Erythroblast (primary cell): ENCODE measurements around the gene OSBPL10.
"Not testable (repeated sequence)": the region's sequence is repeated elsewhere in the genome, so short reads cannot be mapped to it uniquely, and the experiment has no call there.

Experiments used
- DNase-seq, 2 experiments: peaks; one replicate each; lab custom pipeline; 2025; lab: John Stamatoyannopoulos, UW
- GATA1 ChIP-seq: IDR thresholded peaks from 2 replicates; pipeline ENCODE4 v1.6.1; 2011; ENCODE audit warnings: low read depth, mild to moderate bottlenecking, control low read depth, low read length, moderate library complexity
- POLR2A ChIP-seq: IDR thresholded peaks from 2 replicates; pipeline ENCODE4 v1.6.1; 2011; ENCODE audit warnings: mild to moderate bottlenecking, low read length

OSBPL10 gene

DNA sequence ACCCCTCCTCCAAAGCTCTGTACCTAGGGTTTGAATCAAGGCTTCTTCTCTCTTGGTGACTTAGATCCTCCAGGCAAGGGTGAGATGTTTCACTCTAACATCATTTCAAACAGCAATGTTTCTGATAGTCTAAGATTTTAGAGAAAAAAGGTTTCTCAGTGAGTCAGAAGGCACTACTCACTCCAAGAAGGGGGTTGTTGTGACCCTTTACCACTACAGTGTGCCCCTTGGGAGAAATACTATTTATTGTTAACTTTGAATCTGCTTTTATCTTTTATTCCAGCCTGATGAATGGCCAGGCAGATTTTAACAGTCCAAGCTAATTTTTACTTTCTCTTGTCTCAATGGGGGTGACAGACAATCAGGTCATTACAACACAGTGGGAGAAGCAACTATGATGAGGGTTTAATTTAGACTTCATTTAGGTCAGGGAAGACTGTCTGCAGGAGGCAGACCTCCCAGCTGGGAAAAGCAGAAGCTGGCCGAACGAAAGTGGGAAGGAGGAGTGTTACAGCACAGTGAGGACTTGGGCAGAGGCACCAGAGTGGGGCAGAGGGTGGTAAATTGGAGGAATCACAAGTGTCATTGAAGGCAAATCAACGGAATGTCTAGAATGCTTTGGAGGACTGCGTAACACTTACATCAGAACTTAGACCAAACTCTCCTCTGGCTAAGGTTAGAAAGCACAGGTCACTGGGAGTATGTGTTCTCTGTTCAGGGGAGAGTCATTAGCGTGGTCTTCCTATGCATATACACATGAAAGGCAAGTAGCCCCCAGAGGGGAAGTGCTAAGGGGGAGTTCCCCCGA, 21.7 kb upstream of the OSBPL10 start:
- TF ChIP-seq GATA1 (no peak), POLR2A (no peak)
- no peak for DNase-seq

DNA sequence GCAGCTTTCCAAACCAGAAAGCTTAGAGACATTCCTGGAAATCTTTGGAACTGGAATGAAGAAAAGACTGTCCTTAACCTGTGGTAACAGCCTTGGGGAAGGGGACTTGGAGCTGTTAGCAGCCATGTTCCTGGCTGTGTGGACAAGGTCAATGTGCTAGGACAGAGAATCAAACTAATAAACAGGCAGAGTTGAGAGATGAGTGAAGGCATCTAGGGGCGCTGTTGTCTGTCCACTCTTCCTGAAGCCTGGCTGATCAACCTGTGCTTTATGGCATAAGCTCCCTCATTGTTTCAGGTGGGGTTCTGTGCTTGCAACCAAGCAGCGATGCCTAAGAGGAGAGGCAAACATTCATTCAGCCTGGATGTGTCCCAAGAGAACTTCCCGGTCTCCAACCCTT, 19.8 kb upstream of the OSBPL10 start:
- no peak for DNase-seq
- no peak for TF ChIP-seq POLR2A
- no peak for TF ChIP-seq GATA1

- DNase-seq = no peak
- TF ChIP-seq GATA1 (no peak), POLR2A (no peak)
Measured at GRCh38 chr3:31999907-32000439, 18.9 kb upstream of the OSBPL10 start.

GRCh38 chr3:31997500-31997899, 16.4 kb upstream of the OSBPL10 start:
- TF ChIP-seq GATA1 (no peak), POLR2A (no peak)
- no peak for DNase-seq

- TF ChIP-seq GATA1 (no peak), POLR2A (no peak)
- DNase-seq = no peak
Measured at GRCh38 chr3:31996195-31996594, 15.1 kb upstream of the OSBPL10 start.

GRCh38 chr3:31995026-31995425, 14.0 kb upstream of the OSBPL10 start:
- not testable (repeated sequence) for DNase-seq

DNA sequence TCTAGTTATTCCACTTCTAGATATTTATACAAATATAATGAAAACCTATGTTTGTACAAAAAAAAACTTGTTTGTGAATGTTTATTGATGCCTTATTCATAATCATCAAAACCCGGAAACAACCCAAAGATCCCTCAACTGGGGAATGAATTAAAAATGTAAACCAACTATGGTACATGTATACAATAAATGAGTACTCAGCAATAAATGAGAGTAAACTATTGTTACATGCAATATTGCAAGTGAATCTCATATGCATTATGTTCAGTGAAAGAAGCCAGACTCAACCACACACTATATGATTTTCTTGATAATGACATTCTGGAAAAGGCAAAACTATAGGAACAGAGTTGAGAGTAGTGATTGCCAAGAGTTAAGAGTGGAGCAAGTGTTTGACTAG, 12.8 kb upstream of the OSBPL10 start:
- TF ChIP-seq POLR2A = no peak
- TF ChIP-seq GATA1 = no peak
- DNase-seq = no peak

DNA sequence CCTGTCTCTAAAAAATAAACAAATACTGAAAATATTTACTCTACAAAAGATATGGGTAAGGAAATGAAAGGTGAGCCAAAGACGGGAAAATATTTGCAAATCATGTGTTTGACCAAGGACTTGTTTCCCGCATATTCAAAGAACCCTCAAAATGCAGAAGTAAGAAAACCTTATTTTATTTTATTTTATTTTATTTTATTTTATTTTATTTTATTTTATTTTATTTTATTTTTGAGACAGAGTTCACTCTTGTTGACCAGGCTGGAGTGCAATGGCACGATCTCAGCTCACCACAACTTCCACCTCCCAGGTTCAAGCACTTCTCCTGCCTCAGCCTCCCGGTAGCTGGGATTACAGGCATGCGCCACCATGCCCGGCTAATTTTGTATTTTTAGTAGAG, 11.9 kb upstream of the OSBPL10 start:
- not testable (repeated sequence) for DNase-seq

DNA sequence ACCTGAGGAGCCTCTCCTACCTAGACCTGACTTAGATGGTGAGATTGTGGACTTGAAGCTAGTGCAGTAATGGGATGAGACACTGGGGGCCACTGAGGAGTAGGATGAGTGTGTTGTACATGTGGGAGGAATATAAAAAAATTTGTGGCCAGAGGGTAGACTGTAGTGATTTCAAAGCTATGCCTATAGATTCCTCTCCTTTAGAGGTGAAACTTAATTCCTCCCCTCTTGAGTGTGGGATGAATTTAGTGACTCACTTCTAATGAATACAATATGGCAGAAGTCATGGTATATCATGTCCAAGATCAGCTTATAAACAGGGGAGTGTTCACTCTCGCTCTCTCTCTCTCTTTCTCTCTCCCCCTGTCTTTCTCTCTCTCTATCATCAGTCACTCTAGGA, 7.2 kb upstream of the OSBPL10 start:
- TF ChIP-seq POLR2A = no peak
- DNase-seq = no peak

GRCh38 chr3:31985831-31986230, 4.8 kb upstream of the OSBPL10 start:
- no peak for DNase-seq
- TF ChIP-seq POLR2A = no peak
- no peak for TF ChIP-seq GATA1

GRCh38 chr3:31984321-31984720, 3.3 kb upstream of the OSBPL10 start:
- no peak for TF ChIP-seq POLR2A
- TF ChIP-seq GATA1 = no peak

DNA sequence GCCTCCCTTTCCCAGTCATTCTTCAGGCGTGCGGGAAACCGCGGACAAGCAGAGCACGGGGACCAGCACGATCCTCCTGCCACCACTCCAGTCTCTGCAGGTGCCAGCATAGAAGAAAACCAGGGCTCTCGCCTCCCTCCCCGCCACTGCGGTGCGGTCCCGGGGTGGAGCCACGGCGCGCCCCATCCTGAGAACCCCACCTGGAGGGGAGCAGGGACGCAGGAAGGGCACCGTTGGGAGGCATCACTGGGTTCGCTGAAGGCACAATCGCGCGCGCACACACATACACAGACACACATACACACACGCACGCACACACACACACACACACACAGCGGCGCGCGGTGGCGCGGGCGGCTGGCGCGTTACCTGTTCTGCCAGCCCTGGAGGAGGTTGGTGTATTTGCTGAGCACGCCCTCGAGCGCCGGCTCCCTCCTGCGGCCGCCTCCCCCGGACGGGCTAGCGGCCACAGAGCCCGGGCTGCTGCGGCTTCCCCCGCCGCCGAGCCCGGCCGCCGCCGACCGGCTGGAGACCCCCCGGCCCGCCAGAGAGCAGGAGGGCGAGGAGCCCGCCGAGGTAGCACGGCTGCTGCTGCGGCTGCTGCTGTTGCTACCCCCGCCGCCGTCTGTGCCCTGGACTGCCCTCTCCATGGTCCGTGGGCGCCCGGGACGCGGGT, 394 bp downstream of the OSBPL10 start:
- no peak for TF ChIP-seq POLR2A
- TF ChIP-seq GATA1 = no peak
- no peak for DNase-seq

More at GRCh38 chr3:31984321-31984720, 3.3 kb upstream of the OSBPL10 start:
- DNase-seq = no peak

- TF ChIP-seq POLR2A (no peak), GATA1 (no peak)
- no peak for DNase-seq
Measured at GRCh38 chr3:31979001-31979697, 1.9 kb downstream of the OSBPL10 start.

DNA sequence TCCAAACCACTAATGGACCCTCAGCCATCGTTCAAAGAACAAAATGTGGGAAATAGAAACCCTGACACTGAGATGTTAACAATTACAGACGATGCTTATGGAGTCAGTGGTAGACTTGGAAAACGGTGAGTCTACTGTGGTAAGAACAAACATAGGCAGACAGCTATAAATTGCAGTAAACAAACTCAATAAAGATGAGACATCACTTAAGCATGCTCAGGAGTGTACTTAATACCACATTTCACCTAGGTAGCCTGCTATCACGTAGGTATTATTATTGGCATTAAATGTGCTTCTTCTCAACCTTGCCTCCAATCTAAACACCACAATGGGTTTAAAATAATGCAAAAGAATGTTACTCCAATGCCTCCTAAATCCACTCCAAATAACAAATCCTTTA, 2.5 kb downstream of the OSBPL10 start:
- DNase-seq = no peak
- no peak for TF ChIP-seq POLR2A
- no peak for TF ChIP-seq GATA1

GRCh38 chr3:31977736-31978135, 3.3 kb downstream of the OSBPL10 start:
- TF ChIP-seq POLR2A (no peak), GATA1 (no peak)
- DNase-seq = no peak
